ENCODE measurements around the gene POLR2E. TPM values are rescaled to one million over a fixed set of nuclear protein-coding genes. Genes with fewer than 3 reads are reported as not detected.

Gene POLR2E
- total RNA-seq, 2 experiments from 2014 or later: 45.8 to 49.0 TPM

DNA sequence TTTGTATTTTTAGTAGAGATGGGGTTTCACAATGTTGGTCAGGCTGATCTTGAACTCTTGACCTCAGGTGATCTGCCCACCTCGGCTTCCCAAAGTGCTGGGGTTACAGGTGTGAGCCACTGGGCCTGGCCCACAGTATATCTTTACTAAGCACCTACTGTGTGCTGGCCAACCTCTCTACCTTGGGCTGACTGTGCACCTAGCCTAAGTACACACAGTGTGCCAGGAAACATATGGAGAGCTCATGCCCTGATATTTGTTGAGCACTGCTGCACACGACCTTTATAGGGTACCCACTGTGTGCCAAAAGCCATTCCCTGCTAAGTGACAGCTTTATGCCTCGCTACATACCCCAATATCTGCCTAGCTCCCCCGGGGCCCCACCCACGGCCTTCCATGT is 34.5 kb downstream of the POLR2E start:
- intact Hi-C loops (cut with DNase I, micrococcal nuclease): no loop called here
- ATAC-seq (ENCODE audit: poor library complexity) (no peak), DNase-seq (no peak)
- Histone ChIP-seq H3K4me1 (ENCODE audit: insufficient read depth, low read length) (peaks cover 58% of the 10 kb centered on the region), H3K4me3 (ENCODE audit: low read length) (no peak overlapping the region), H3K27ac (ENCODE audit: low read depth in 1 of 2, low read length in 2 of 2) (no peak overlapping the region), H3K9me3 (ENCODE audit: control insufficient read depth in 1 of 2, insufficient read depth in 1 of 2, low read length in 2 of 2) (peaks cover 6 to 17% of the 10 kb centered on the region in 2 experiments), H3K27me3 (ENCODE audit: control insufficient read depth in 1 of 2, insufficient read depth in 2 of 2, low read length in 2 of 2) (no peaks in the 10 kb centered on the region), H3K36me3 (ENCODE audit: insufficient read depth, low read length) (peaks cover 21% of the 10 kb centered on the region)
- no peak overlapping the region for H3K27ac Mint-ChIP-seq
- H3K27me3 Mint-ChIP-seq: no peaks in the 10 kb centered on the region
- ChIA-PET POLR2A (interaction anchor here (1.5 to 5.1 kb wide), 2 partner anchors 19 to 27 kb away, joined by 4 to 53 read pairs; no protein-coding TSS in a partner anchor), CTCF (no interaction called here)
- peaks cover 43% of the 10 kb centered on the region for H3K36me3 Mint-ChIP-seq (ENCODE audit: low read depth)
- H3K4me1 Mint-ChIP-seq (ENCODE audit: low read depth): peaks cover 53% of the 10 kb centered on the region
- H3K9me3 Mint-ChIP-seq: no peaks in the 10 kb centered on the region
- TF ChIP-seq, protein P1, sequence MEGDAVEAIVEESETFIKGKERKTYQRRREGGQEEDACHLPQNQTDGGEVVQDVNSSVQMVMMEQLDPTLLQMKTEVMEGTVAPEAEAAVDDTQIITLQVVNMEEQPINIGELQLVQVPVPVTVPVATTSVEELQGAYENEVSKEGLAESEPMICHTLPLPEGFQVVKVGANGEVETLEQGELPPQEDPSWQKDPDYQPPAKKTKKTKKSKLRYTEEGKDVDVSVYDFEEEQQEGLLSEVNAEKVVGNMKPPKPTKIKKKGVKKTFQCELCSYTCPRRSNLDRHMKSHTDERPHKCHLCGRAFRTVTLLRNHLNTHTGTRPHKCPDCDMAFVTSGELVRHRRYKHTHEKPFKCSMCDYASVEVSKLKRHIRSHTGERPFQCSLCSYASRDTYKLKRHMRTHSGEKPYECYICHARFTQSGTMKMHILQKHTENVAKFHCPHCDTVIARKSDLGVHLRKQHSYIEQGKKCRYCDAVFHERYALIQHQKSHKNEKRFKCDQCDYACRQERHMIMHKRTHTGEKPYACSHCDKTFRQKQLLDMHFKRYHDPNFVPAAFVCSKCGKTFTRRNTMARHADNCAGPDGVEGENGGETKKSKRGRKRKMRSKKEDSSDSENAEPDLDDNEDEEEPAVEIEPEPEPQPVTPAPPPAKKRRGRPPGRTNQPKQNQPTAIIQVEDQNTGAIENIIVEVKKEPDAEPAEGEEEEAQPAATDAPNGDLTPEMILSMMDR (IDR thresholded peaks at IDR 0.05): no peak
- H3K4me3 Mint-ChIP-seq: no peak overlapping the region

DNA sequence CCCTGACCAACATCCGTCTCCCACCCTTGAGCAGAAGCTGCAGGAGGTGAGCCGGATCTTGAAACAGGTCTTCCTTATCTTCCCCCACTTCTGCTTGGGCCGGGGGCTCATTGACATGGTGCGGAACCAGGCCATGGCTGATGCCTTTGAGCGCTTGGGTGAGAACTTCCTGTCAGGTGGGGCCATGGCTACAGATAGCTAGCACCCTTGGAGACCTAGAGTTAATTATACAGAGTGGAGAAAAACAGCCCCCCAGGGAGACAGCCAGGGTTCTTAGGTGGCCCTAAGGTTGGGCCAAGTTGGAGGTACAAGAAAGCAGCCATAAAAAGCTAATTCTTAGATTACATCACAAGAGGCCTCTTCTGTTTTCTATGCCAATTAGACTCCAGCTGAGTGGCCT is 37.1 kb downstream of the POLR2E start:
- Histone ChIP-seq H3K36me3 (ENCODE audit: insufficient read depth, low read length) (peaks cover 40% of the 10 kb centered on the region), H3K27ac (ENCODE audit: low read depth in 1 of 2, low read length in 2 of 2) (peak overlapping the region in 1 of 2 donors; percentile 22), H3K27me3 (ENCODE audit: control insufficient read depth in 1 of 2, insufficient read depth in 2 of 2, low read length in 2 of 2) (no peaks in the 10 kb centered on the region), H3K4me3 (ENCODE audit: low read length) (no peak overlapping the region), H3K9me3 (ENCODE audit: control insufficient read depth in 1 of 2, insufficient read depth in 1 of 2, low read length in 2 of 2) (peaks cover 6 to 17% of the 10 kb centered on the region in 2 experiments), H3K4me1 (ENCODE audit: insufficient read depth, low read length) (peaks cover 32% of the 10 kb centered on the region)
- DNase-seq (peak in 1 of 14 experiments; percentile 55), ATAC-seq (ENCODE audit: poor library complexity) (no peak)
- Mint-ChIP-seq H3K4me1 (ENCODE audit: low read depth) (peaks cover 29% of the 10 kb centered on the region), H3K36me3 (ENCODE audit: low read depth) (peaks cover 57% of the 10 kb centered on the region), H3K27me3 (no peaks in the 10 kb centered on the region), H3K4me3 (no peak overlapping the region), H3K27ac (peak overlapping the region; percentile 36), H3K9me3 (no peaks in the 10 kb centered on the region)
- ChIA-PET CTCF (interaction anchor here (0.9 kb wide), 1 partner anchor 9 kb away, joined by 3 read pairs; the partner anchor contains the start of gene ARHGAP45), POLR2A (interaction anchor here (0.7 to 6.1 kb wide), 10 partner anchors 9 to 211 kb away, joined by 3 to 53 read pairs (median 6); partner anchors contain the start of genes ABCA7, ARHGAP45, CIRBP and GPX4)
- intact Hi-C loops (cut with DNase I, micrococcal nuclease): no loop called here
- TF ChIP-seq, protein P1 (IDR thresholded peaks at IDR 0.05): no peak

DNA sequence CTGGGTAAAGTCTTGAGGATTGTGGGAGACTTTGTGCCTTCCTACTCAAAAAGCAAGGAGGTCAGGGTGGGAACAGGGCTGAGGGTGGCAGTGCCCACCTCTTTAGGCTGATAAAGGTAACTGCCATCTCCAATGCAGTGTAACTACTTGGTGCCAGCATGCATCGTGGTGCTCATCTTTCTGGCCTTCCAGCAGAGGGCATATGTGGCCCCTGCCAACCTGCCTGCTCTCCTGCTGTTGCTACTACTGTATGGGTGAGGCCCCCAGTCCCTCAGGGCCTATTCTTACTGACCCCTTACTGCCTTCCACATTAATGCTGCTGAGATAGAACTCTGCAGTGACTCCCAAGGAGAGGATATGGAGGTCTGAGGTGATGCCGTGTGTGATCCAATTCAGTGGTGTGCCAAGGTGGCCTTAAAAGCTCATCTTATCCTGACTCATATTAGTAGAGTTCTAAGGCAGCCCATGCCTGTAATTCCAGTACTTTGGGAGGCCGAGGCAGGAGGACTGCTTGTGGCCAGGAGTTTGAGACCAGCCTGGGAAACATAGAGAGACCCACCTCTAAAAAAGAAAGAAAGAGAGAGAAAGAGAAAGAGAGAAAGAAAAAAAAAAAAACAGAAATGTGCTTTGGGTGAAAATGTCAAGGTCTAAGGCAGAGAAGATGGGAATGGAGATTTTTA is 37.9 kb downstream of the POLR2E start:
- H3K27ac Mint-ChIP-seq: peak overlapping the region; percentile 36
- no peak overlapping the region for H3K4me3 ChIP-seq (ENCODE audit: low read length)
- ChIA-PET POLR2A (interaction anchor here (0.7 to 6.1 kb wide), 9 partner anchors 10 to 212 kb away, joined by 3 to 53 read pairs (median 6); partner anchors contain the start of genes ABCA7, ARHGAP45, CIRBP and GPX4), CTCF (interaction anchor here (0.9 to 1.2 kb wide), 2 partner anchors 10 to 56 kb away, joined by 3 read pairs; partner anchors contain the start of gene ARHGAP45)
- H3K4me3 Mint-ChIP-seq: no peak overlapping the region
- peaks cover 32% of the 10 kb centered on the region for H3K4me1 Mint-ChIP-seq (ENCODE audit: low read depth)
- H3K27ac ChIP-seq (ENCODE audit: low read depth in 1 of 2, low read length in 2 of 2): peak overlapping the region in 1 of 2 donors; percentile 22
- peaks cover 6 to 17% of the 10 kb centered on the region in 2 experiments for H3K9me3 ChIP-seq (ENCODE audit: control insufficient read depth in 1 of 2, insufficient read depth in 1 of 2, low read length in 2 of 2)
- intact Hi-C loops (cut with DNase I, micrococcal nuclease): no loop called here
- H3K36me3 ChIP-seq (ENCODE audit: insufficient read depth, low read length): peaks cover 41% of the 10 kb centered on the region
- TF ChIP-seq, protein P1 (IDR thresholded peaks at IDR 0.05): peak; percentile 46
- peaks cover 60% of the 10 kb centered on the region for H3K36me3 Mint-ChIP-seq (ENCODE audit: low read depth)
- no peaks in the 10 kb centered on the region for H3K27me3 Mint-ChIP-seq
- peak in 8 of 14 experiments; percentile 41 to 79 (median 58) for DNase-seq
- peaks cover 30% of the 10 kb centered on the region for H3K4me1 ChIP-seq (ENCODE audit: insufficient read depth, low read length)
- H3K27me3 ChIP-seq (ENCODE audit: control insufficient read depth in 1 of 2, insufficient read depth in 2 of 2, low read length in 2 of 2): no peaks in the 10 kb centered on the region
- ATAC-seq (ENCODE audit: poor library complexity): peak; percentile 79
- no peaks in the 10 kb centered on the region for H3K9me3 Mint-ChIP-seq

Measured in CD4-positive, alpha-beta T cell (primary cell).